Epithelial cell of esophagus (primary cell): ENCODE data around the gene DICER1.
"Not testable (repeated sequence)": the region's sequence is repeated elsewhere in the genome, so short reads cannot be mapped to it uniquely, and the experiment has no call there.

Experiments used
- DNase-seq: peaks from one replicate; pipeline ENCODE4 v3.0.0; 2010; ENCODE audit warnings: low read depth
- H3K4me3 ChIP-seq: 2 replicates; pipeline ENCODE4 v1.5.1; 2011; ENCODE audit warnings: mild to moderate bottlenecking, low read length, control low read depth
- CTCF ChIP-seq: IDR thresholded peaks from 2 replicates; pipeline ENCODE4 v1.5.1; 2011; ENCODE audit warnings: low read depth, mild to moderate bottlenecking, low read length, control low read depth, inconsistent platforms; ENCODE audit not compliant: insufficient read depth; ENCODE audit errors: missing control alignments

The DICER1 gene

GRCh38 chr14:95185033-95185766, 27.9 kb upstream of the DICER1 start:
- TF ChIP-seq CTCF = no peak
- H3K4me3 ChIP-seq = no peak overlapping the region
- DNase-seq = no peak

GRCh38 chr14:95184413-95184790, 27.1 kb upstream of the DICER1 start:
- no peak for DNase-seq
- H3K4me3 ChIP-seq = no peak overlapping the region
- TF ChIP-seq CTCF = no peak

- H3K4me3 ChIP-seq = no peak overlapping the region
- no peak for TF ChIP-seq CTCF
- no peak for DNase-seq
These were observed 26.4 kb upstream of the DICER1 start for GRCh38 chr14:95183532-95184412.

GRCh38 chr14:95183082-95183481, 25.8 kb upstream of the DICER1 start:
- DNase-seq = no peak
- no peak overlapping the region for H3K4me3 ChIP-seq
- no peak for TF ChIP-seq CTCF

GRCh38 chr14:95182379-95182778, 25.1 kb upstream of the DICER1 start:
- no peak overlapping the region for H3K4me3 ChIP-seq
- no peak for DNase-seq
- TF ChIP-seq CTCF = no peak

- H3K4me3 ChIP-seq = no peak overlapping the region
- DNase-seq = no peak
- no peak for TF ChIP-seq CTCF
These were observed 23.8 kb upstream of the DICER1 start for GRCh38 chr14:95180966-95181741.

- not testable (repeated sequence) for DNase-seq, H3K4me3 ChIP-seq
These were observed 18.3 kb upstream of the DICER1 start for GRCh38 chr14:95175670-95176069.
